Colonic mucosa (tissue), 4 donors: Measurements from ENCODE around the gene NRAP. TPM values are rescaled to one million over a fixed set of nuclear protein-coding genes. Genes with fewer than 3 reads are reported as not detected.

Experiments used
- DNase-seq: peaks from one replicate; pipeline ENCODE4 v3.0.0-alpha.2; 2020
- H3K27ac ChIP-seq: fragments of 200-600 bp; one replicate; pipeline ENCODE4 v1.8.0; 2021
- H3K27me3 ChIP-seq: fragments of 200-600 bp; one replicate; pipeline ENCODE4 v1.8.0; 2021
- H3K36me3 ChIP-seq: fragments of 200-600 bp; one replicate; pipeline ENCODE4 v1.8.0; 2021
- H3K4me1 ChIP-seq: fragments of 200-600 bp; one replicate; pipeline ENCODE4 v1.8.0; 2021; ENCODE audit warnings: mild to moderate bottlenecking
- H3K4me3 ChIP-seq: fragments of 200-600 bp; one replicate; pipeline ENCODE4 v1.8.0; 2021
- H3K9ac ChIP-seq, 2 donors: one replicate each; pipeline ENCODE4 v1.7.0; 2013; ENCODE audit warnings: control low read depth in 2 of 2, low read depth in 2 of 2, low read length in 2 of 2
- H3K9me3 ChIP-seq: fragments of 200-600 bp; one replicate; pipeline ENCODE4 v1.8.0; 2021
- CTCF ChIP-seq: fragments of 200-600 bp; IDR thresholded peaks from one replicate; pipeline ENCODE4 v1.8.0; 2022; ENCODE audit warnings: antibody characterized with exemption, mild to moderate bottlenecking
- intact Hi-C: fragments of 100-400 bp; cut with DNase I; formaldehyde crosslinking; loops from one replicate; pipeline ENCODE4 v1.14.1; 2022
- total RNA-seq, 2 donors: library from RNA; stranded (reverse); fragmentation: NEBNext Ultra II Directional in 1 of 2; extraction: Animal tissue kit (Norgen Biotek cat#: 25700) in 1 of 2; gene quantifications; one replicate each; pipeline ENCODE4 v1.2.1, GENCODE V29; 2021
- donor health status: healthy.
- donor health status: DM: no; HTN: no; CAD: no.
- donor health status: DM: no; HTN: no; CAD: no.

Gene NRAP
- total RNA-seq, 2 donors from 2014 or later, result 1.1 to 1.3 TPM

DNA sequence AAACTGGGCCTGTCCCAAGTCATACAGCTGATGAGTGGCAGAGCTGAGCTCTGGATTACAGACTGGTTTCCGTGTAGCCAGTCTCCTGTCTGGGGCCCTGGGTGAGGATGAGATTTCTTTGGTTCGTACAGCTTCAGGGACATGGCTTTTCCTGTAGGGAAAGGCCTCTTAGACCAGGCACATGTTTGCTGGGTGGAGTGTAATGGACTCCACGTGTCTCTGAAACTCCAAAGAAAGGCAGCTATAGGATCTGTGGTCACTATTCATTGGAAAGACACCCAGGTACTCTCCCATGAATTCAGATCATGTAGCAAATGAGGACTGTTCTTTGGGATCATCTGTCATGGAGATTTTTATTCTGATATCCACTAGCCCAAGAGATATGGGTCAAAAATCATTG, 108.6 kb downstream of the NRAP start:
- Histone ChIP-seq H3K4me1 (no peaks in the 10 kb centered on the region), H3K27ac (no peak overlapping the region), H3K9me3 (no peaks in the 10 kb centered on the region), H3K36me3 (no peaks in the 10 kb centered on the region), H3K9ac (no peak overlapping the region), H3K4me3 (no peak overlapping the region), H3K27me3 (no peaks in the 10 kb centered on the region)
- intact Hi-C loops, result no loop called here
- DNase-seq, result no peak
- TF ChIP-seq CTCF, result no peak

DNA sequence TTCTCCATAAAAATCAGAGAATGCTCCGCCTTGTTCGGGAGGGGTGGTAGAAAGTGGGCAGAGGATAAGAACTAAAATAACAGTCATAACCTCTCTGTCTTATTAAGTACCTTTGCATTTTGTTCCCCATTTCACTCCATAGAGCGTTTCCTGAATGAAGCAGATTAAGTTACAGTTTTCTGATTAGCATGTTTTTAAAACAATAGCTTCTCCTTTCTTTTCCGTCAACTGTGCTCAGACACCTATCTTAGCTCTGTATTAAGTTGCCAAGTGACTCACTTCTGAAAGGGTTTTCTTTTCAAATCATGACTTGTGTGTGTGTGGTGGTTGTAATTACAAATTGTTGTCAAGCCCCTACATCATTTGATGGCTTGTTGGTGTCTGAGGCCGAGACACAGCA, 109.6 kb downstream of the NRAP start:
- Histone ChIP-seq H3K4me1 (no peaks in the 10 kb centered on the region), H3K27ac (no peak overlapping the region), H3K9ac (no peak overlapping the region), H3K4me3 (no peak overlapping the region), H3K27me3 (no peaks in the 10 kb centered on the region), H3K9me3 (no peaks in the 10 kb centered on the region), H3K36me3 (no peaks in the 10 kb centered on the region)
- no peak for TF ChIP-seq CTCF
- intact Hi-C loops, result no loop called here
- no peak for DNase-seq

- H3K4me1 ChIP-seq, result no peaks in the 10 kb centered on the region
- DNase-seq, result no peak
- intact Hi-C loops, result no loop called here
Measured at GRCh38 chr10:113553149-113553548, 110.7 kb downstream of the NRAP start.

GRCh38 chr10:113552701-113553100, 111.1 kb downstream of the NRAP start, which contains the start of gene HABP2:
Gene HABP2, plus strand, starts transcription at chr10:113553053. Its CDS starts 69 bp downstream, at chr10:113553122.
- no peak for DNase-seq
- intact Hi-C loops, result no loop called here
- H3K4me1 ChIP-seq, result no peaks in the 10 kb centered on the region
- no peak within 1 kb of the TSS for H3K4me3 ChIP-seq
- no peaks in the 10 kb centered on the region for H3K27me3 ChIP-seq
- H3K36me3 ChIP-seq, result no peaks in the 10 kb centered on the region
- H3K9ac ChIP-seq, result no peak within 1 kb of the TSS
- no peak for TF ChIP-seq CTCF
- H3K9me3 ChIP-seq, result no peaks in the 10 kb centered on the region
- H3K27ac ChIP-seq, result no peak within 1 kb of the TSS

More at GRCh38 chr10:113553149-113553548, 110.7 kb downstream of the NRAP start:
- no peak overlapping the region for H3K4me3 ChIP-seq
- no peak overlapping the region for H3K27ac ChIP-seq
- no peak for TF ChIP-seq CTCF
- H3K9me3 ChIP-seq, result no peaks in the 10 kb centered on the region
- no peaks in the 10 kb centered on the region for H3K36me3 ChIP-seq
- no peak overlapping the region for H3K9ac ChIP-seq
- no peaks in the 10 kb centered on the region for H3K27me3 ChIP-seq

DNA sequence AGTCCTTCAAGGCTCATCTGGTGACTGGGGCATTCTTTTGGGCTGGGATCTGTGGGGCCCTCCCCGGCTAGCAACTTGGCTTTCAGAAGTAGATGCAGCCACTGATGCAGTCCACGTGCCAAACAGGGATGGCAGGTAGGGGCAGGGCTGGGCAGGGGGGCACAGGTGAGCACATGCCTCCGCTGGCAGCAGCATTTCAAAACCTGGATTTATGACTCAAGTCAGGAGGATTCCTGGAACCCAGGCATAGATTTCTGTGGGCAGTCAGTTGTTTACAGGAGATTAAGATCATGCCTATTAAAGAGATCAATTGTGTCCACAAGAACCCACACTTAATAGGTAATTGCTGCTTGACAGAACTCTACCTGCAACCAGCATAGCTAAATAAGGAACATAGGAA, 111.8 kb downstream of the NRAP start:
- intact Hi-C loops, result no loop called here

More for the DNA sequence above, 111.8 kb downstream of the NRAP start:
- no peak for DNase-seq
- Histone ChIP-seq H3K9me3 (no peaks in the 10 kb centered on the region), H3K9ac (no peak overlapping the region), H3K36me3 (no peaks in the 10 kb centered on the region), H3K4me1 (no peaks in the 10 kb centered on the region), H3K4me3 (no peak overlapping the region), H3K27me3 (no peaks in the 10 kb centered on the region), H3K27ac (no peak overlapping the region)
- TF ChIP-seq CTCF, result no peak
